Dendritic cell treated with granulocyte-macrophage colony-stimulating factor and Interleukin-4, amounts not matched to agents 40 ng/mL and 50 ng/mL, for 4 days (primary cell): Measurements from ENCODE around the gene IL10RA.
A peak's percentile ranks its signal among the peaks of the same experiment; 100 is the strongest.
"Not testable (repeated sequence)": the region's sequence is repeated elsewhere in the genome, so short reads cannot be mapped to it uniquely, and the experiment has no call there.

Experiments used
- H3K27ac Mint-ChIP-seq: one replicate; pipeline ENCODE4 v1.8.0; 2022; ENCODE audit warnings: mild to moderate bottlenecking, mixed read lengths
- H3K27me3 Mint-ChIP-seq: one replicate; pipeline ENCODE4 v1.8.0; 2022; ENCODE audit warnings: mild to moderate bottlenecking, mixed read lengths
- H3K36me3 Mint-ChIP-seq: one replicate; pipeline ENCODE4 v1.8.0; 2022; ENCODE audit warnings: low read depth, mixed read lengths
- H3K4me1 Mint-ChIP-seq: one replicate; pipeline ENCODE4 v1.8.0; 2022; ENCODE audit warnings: low read depth, mixed read lengths
- H3K4me3 Mint-ChIP-seq: one replicate; pipeline ENCODE4 v1.8.0; 2022; ENCODE audit warnings: mild to moderate bottlenecking, moderate library complexity, mixed read lengths
- H3K9me3 Mint-ChIP-seq: one replicate; pipeline ENCODE4 v1.8.0; 2022; ENCODE audit warnings: mixed read lengths
- intact Hi-C: fragments of 100-400 bp; cut with micrococcal nuclease; formaldehyde crosslinking; loops from one replicate; pipeline ENCODE4 v1.15.0; 2022

Gene IL10RA

GRCh38 chr11:117985953-117986887, at the start of gene IL10RA:
Gene IL10RA, plus strand, starts transcription at chr11:117986394. Its CDS starts 74 bp downstream, at chr11:117986468.
- intact Hi-C loops = loop anchor here (5.0 kb wide), 2 partner anchors 34 to 66 kb away; no protein-coding TSS in a partner anchor
- no peaks in the 10 kb centered on the region for H3K9me3 Mint-ChIP-seq

GRCh38 chr11:117936973-117937372, 49.2 kb upstream of the IL10RA start:
- peaks cover 4% of the 10 kb centered on the region for H3K27me3 Mint-ChIP-seq
- intact Hi-C loops = no loop called here
- no peaks in the 10 kb centered on the region for H3K9me3 Mint-ChIP-seq
- H3K4me1 Mint-ChIP-seq = peaks cover 45% of the 10 kb centered on the region
- H3K27ac Mint-ChIP-seq = no peak overlapping the region
- H3K36me3 Mint-ChIP-seq = no peaks in the 10 kb centered on the region
- no peak overlapping the region for H3K4me3 Mint-ChIP-seq

More at GRCh38 chr11:117985953-117986887, at the start of gene IL10RA:
- H3K27me3 Mint-ChIP-seq = no peaks in the 10 kb centered on the region
- H3K4me3 Mint-ChIP-seq = peak within 1 kb of the TSS; percentile 90
- peaks cover 78% of the 10 kb centered on the region for H3K36me3 Mint-ChIP-seq
- peaks cover 51% of the 10 kb centered on the region for H3K4me1 Mint-ChIP-seq
- H3K27ac Mint-ChIP-seq = peak within 1 kb of the TSS; percentile 99

- no peaks in the 10 kb centered on the region for H3K36me3 Mint-ChIP-seq
- H3K27me3 Mint-ChIP-seq = no peaks in the 10 kb centered on the region
- no peak overlapping the region for H3K4me3 Mint-ChIP-seq
- intact Hi-C loops = no loop called here
- H3K27ac Mint-ChIP-seq = no peak overlapping the region
- no peaks in the 10 kb centered on the region for H3K9me3 Mint-ChIP-seq
- peaks cover 36% of the 10 kb centered on the region for H3K4me1 Mint-ChIP-seq
Observed at GRCh38 chr11:117940736-117941135, 45.5 kb upstream of the IL10RA start.

DNA sequence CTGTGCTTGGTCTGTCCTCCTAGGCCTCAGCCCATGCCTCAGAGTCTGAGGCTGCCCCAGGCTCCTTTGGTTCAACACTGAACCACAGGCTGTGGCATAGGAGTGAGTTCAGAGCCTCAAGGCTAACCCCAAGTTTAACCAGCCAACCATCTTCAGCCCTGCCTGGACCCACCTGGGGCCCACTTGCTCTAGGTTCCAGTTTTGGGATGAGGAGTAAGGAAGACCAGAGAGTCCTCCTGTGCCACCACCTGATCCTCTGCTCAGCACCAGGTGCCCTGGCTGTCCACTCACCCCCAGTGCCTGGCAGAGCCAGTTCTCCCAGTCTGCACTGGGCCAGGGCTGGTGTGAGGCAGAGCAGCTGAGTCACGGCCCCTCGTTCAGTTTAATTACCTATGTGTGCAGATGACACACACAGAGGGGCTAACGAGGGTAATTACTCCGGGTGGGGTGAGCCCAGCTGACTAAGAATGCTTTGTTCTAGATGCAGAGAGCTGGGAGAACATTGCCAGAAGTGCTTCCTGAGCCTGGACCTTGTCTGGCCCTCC, 45.0 kb upstream of the IL10RA start:
- H3K9me3 Mint-ChIP-seq = no peaks in the 10 kb centered on the region
- no peaks in the 10 kb centered on the region for H3K27me3 Mint-ChIP-seq
- H3K4me3 Mint-ChIP-seq = no peak overlapping the region
- intact Hi-C loops = no loop called here
- H3K36me3 Mint-ChIP-seq = no peaks in the 10 kb centered on the region
- no peak overlapping the region for H3K27ac Mint-ChIP-seq
- H3K4me1 Mint-ChIP-seq = peaks cover 38% of the 10 kb centered on the region

GRCh38 chr11:117941976-117942654, 44.1 kb upstream of the IL10RA start:
- H3K9me3 Mint-ChIP-seq = no peaks in the 10 kb centered on the region
- peaks cover 45% of the 10 kb centered on the region for H3K4me1 Mint-ChIP-seq
- H3K4me3 Mint-ChIP-seq = no peak overlapping the region
- H3K27me3 Mint-ChIP-seq = no peaks in the 10 kb centered on the region
- no peaks in the 10 kb centered on the region for H3K36me3 Mint-ChIP-seq
- no peak overlapping the region for H3K27ac Mint-ChIP-seq
- intact Hi-C loops = no loop called here

DNA sequence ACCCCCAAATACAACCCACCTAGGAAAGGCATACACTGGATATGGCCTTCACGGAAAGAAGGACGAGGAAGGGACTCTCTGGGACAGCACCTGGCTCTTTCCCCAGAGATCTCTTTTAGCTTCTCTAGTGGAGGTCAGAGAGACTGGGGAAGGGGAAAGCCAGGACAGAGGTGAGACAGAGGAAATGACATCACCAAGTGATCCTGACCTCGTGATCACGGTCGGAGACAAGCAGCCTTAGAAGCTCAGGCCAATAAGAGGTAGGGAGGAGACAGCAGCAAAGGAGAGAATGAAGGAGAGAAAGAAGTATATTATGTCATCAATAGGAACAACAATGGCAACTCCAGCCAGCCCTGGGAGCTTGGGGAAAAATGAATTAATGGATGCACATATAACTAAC, 41.6 kb upstream of the IL10RA start:
- Mint-ChIP-seq H3K4me1 (peaks cover 59% of the 10 kb centered on the region), H3K4me3 (no peak overlapping the region), H3K9me3 (no peaks in the 10 kb centered on the region), H3K27me3 (no peaks in the 10 kb centered on the region), H3K27ac (peak overlapping the region; percentile 66), H3K36me3 (no peaks in the 10 kb centered on the region)
- intact Hi-C loops = no loop called here

- Mint-ChIP-seq H3K27me3 (no peaks in the 10 kb centered on the region), H3K9me3 (no peaks in the 10 kb centered on the region), H3K4me1 (peaks cover 66% of the 10 kb centered on the region), H3K36me3 (no peaks in the 10 kb centered on the region), H3K27ac (peak overlapping the region; percentile 66), H3K4me3 (no peak overlapping the region)
- intact Hi-C loops = no loop called here
Observed at GRCh38 chr11:117945047-117945810, 41.0 kb upstream of the IL10RA start.

DNA sequence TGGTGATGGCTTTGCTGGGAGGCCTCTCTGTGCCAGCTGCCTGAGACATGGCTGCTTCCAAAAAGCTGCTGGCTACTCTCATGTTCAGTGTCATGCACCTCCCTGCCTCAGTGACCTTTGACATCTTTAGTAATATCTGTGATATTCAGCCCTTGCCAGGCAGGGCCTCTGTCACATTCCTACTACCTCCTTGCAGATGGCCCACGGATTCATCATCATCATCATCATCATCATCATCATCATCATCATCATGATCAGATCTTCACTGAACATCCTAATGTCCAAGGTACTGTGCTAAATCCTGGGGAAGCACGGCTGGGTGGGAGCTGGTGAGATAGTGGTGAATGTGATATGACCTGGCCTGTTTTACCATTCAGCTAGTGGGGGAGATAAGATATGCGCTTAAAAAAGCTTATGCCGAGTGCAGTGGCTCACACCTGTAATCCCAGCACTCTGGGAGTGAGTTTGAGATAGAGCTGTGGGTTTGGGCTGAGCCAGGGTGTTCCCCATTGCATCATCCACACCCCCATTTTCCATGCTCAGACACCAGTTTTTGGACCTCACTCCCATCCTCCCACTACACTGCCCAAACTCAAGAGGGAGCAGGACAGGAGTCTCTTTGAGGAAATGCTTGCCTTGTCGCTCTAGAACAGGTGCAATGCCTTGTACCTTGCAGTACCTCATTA, 39.9 kb upstream of the IL10RA start:
- Mint-ChIP-seq H3K36me3 (no peaks in the 10 kb centered on the region), H3K4me1 (peaks cover 77% of the 10 kb centered on the region), H3K27ac (peak overlapping the region; percentile 62), H3K27me3 (no peaks in the 10 kb centered on the region), H3K9me3 (no peaks in the 10 kb centered on the region), H3K4me3 (no peak overlapping the region)
- intact Hi-C loops = loop anchor here (2.0 kb wide), 1 partner anchor 107 kb away; no protein-coding TSS in a partner anchor

DNA sequence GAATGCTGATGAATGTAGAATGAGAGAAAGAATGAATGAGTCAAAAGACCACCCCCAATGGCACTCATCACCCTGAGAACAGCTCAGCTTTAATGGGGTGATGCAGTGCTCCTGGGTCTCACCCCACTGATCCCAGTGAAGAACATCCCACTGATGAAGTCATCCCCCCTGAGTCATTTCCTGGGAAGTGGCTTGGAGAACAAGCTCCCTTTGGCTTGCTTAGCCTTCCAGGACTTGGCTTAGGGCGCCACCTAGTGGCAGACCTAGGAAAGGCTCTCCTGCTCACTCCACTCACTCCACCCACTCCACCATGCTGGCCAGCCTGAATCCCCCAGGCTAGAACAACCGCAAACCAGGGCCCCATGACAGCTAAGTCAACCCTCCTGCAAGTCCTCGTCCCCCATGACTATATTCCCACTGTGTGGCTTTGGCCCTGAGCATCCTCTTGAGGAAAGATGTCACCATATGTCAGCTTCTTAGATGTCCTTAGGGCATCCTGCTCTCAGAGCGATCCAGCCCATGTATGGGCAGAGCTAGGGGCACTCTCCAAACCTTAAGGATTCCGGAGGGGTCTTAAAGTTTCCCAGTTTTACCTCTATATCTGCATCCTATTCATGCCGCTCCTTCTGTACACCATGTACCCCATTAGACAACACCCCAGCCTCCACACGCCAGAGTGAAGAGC, 39.2 kb upstream of the IL10RA start:
- H3K9me3 Mint-ChIP-seq = no peaks in the 10 kb centered on the region
- H3K27me3 Mint-ChIP-seq = no peaks in the 10 kb centered on the region
- no peaks in the 10 kb centered on the region for H3K36me3 Mint-ChIP-seq
- peaks cover 83% of the 10 kb centered on the region for H3K4me1 Mint-ChIP-seq
- intact Hi-C loops = loop anchor here (1.0 to 2.0 kb wide), 3 partner anchors 103 to 124 kb away; no protein-coding TSS in a partner anchor
- H3K27ac Mint-ChIP-seq = peak overlapping the region; percentile 62
- no peak overlapping the region for H3K4me3 Mint-ChIP-seq

DNA sequence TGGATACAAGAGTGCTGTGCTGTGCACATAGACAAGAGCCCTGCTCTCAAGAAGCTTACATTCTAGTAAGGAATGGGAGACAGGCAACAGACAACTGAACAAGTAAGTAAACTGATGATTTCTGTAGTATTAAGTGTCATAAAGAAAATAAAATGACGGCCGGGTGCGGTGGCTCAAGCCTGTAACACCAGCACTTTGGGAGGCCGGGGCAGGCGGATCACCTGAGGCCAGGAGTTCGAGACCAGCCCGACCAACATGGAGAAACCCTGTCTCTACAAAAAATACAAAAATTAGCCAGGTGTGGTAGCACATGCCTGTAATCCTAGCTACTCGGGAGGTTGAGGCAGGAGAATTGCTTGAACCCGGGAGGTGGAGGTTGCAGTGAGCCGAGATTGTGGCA, 38.4 kb upstream of the IL10RA start:
- not testable (repeated sequence) for H3K9me3 Mint-ChIP-seq, H3K27me3 Mint-ChIP-seq, H3K4me3 Mint-ChIP-seq, H3K36me3 Mint-ChIP-seq
- intact Hi-C loops = loop anchor here (1.0 to 2.0 kb wide), 3 partner anchors 103 to 124 kb away; no protein-coding TSS in a partner anchor
- Mint-ChIP-seq H3K4me1 (peaks cover 79% of the 10 kb centered on the region), H3K27ac (peak overlapping the region; percentile 62)

- Mint-ChIP-seq H3K4me1 (peaks cover 85% of the 10 kb centered on the region), H3K27ac (peak overlapping the region; percentile 72)
- H3K4me3 Mint-ChIP-seq, H3K27me3 Mint-ChIP-seq, H3K9me3 Mint-ChIP-seq, intact Hi-C loops, H3K36me3 Mint-ChIP-seq: not testable (repeated sequence)
Observed at GRCh38 chr11:117948466-117948865, 37.7 kb upstream of the IL10RA start.

DNA sequence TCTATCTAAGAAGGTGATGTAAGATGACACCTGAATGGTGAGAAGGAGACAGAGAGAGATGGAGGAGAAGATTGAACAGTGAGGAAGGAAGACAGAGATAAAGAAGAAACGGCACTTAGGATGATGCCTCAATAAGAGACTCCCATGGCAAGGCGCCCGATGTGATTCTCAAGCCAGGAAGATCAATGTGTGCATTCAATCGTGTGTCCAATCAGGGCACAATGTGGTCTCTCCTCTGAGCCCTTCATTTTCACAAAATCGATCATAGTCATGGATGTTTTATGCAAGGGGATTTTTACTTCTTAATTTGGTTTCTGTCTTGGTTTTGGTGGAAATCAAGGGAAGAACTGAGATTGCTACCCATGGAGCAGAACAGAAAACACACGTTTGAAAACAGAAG, 37.1 kb upstream of the IL10RA start:
- intact Hi-C loops = no loop called here
- Mint-ChIP-seq H3K4me3 (no peak overlapping the region), H3K36me3 (no peaks in the 10 kb centered on the region), H3K27me3 (no peaks in the 10 kb centered on the region), H3K9me3 (no peaks in the 10 kb centered on the region), H3K4me1 (peaks cover 86% of the 10 kb centered on the region), H3K27ac (peak overlapping the region; percentile 72)
